HG03025 (cell line): ENCODE measurements around the gene ZNF407.
A peak's percentile ranks its signal among the peaks of the same experiment; 100 is the strongest.

ENCODE experiments used
- ATAC-seq: cut with Tn5 transposase; IDR thresholded peaks from one replicate; pipeline ENCODE4 v1.9.1; 2021; ENCODE audit warnings: mild to moderate bottlenecking, moderate library complexity; ENCODE audit not compliant: unreplicated experiment, low FRiP score

Gene ZNF407

GRCh38 chr18:74914648-74915047, 317.0 kb downstream of the ZNF407 start:
- ATAC-seq: no peak

- ATAC-seq: no peak
These were observed 319.2 kb downstream of the ZNF407 start for GRCh38 chr18:74916773-74917393.

GRCh38 chr18:74918276-74918790, 320.7 kb downstream of the ZNF407 start:
- no peak for ATAC-seq

GRCh38 chr18:74921057-74921820, 323.6 kb downstream of the ZNF407 start:
- ATAC-seq: no peak

GRCh38 chr18:74926051-74926450, 328.4 kb downstream of the ZNF407 start:
- no peak for ATAC-seq

- no peak for ATAC-seq
These were observed 330.7 kb downstream of the ZNF407 start for GRCh38 chr18:74928194-74928968.

GRCh38 chr18:74929110-74929509, 331.4 kb downstream of the ZNF407 start:
- no peak for ATAC-seq

GRCh38 chr18:74930616-74931015, 332.9 kb downstream of the ZNF407 start:
- ATAC-seq: no peak

GRCh38 chr18:74933930-74934329, 336.3 kb downstream of the ZNF407 start:
- ATAC-seq: no peak

- no peak for ATAC-seq
These were observed 337.8 kb downstream of the ZNF407 start for GRCh38 chr18:74935434-74935833.

- ATAC-seq: no peak
These were observed 338.7 kb downstream of the ZNF407 start for GRCh38 chr18:74936343-74936742.

- no peak for ATAC-seq
These were observed 339.6 kb downstream of the ZNF407 start for GRCh38 chr18:74937291-74937690.

GRCh38 chr18:74940856-74941255, 343.2 kb downstream of the ZNF407 start:
- no peak for ATAC-seq

- peak; percentile 83 for ATAC-seq
These were observed 344.7 kb downstream of the ZNF407 start for GRCh38 chr18:74942319-74942910.

- ATAC-seq: no peak
These were observed 347.0 kb downstream of the ZNF407 start for GRCh38 chr18:74944676-74945075.

- no peak for ATAC-seq
These were observed 348.3 kb downstream of the ZNF407 start for GRCh38 chr18:74945774-74946545.

GRCh38 chr18:74946646-74947375, 349.1 kb downstream of the ZNF407 start:
- no peak for ATAC-seq

GRCh38 chr18:74947417-74947816, 349.7 kb downstream of the ZNF407 start:
- no peak for ATAC-seq

- no peak for ATAC-seq
These were observed 350.2 kb downstream of the ZNF407 start for GRCh38 chr18:74947875-74948274.
